CD4-positive, alpha-beta T cell treated with Interferon alpha-2 for 1 hour (primary cell): Measurements from ENCODE around the gene ARFGEF2.
"Not testable (repeated sequence)": the region's sequence is repeated elsewhere in the genome, so short reads cannot be mapped to it uniquely, and the experiment has no call there.

Experiments used
- DNase-seq, 2 donors: peaks; one replicate each; pipeline ENCODE4 v3.0.0-alpha.2; 2020 to 2022

The ARFGEF2 gene

DNA sequence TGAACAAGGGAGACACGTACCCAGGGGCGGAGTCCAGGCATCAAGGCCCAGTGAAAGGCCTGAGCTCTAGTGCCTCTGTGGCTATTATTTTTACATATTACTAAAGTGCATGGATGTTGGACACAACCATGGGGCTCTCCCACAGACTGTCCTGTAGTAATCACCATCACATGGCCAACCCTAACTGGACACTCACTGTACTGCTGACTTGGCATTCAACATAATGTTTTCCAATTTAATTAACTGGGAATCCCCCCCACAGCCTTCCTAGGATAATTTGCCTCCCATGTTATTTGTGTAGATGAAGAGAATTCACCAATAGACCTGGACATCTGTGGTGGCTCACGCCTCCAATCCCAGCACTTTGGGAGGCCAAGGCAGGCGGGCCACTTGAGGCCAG lies 34.5 kb downstream of the ARFGEF2 start:
- no peak for DNase-seq

- no peak for DNase-seq
These were observed 35.6 kb downstream of the ARFGEF2 start for GRCh38 chr20:48957053-48957481.

DNA sequence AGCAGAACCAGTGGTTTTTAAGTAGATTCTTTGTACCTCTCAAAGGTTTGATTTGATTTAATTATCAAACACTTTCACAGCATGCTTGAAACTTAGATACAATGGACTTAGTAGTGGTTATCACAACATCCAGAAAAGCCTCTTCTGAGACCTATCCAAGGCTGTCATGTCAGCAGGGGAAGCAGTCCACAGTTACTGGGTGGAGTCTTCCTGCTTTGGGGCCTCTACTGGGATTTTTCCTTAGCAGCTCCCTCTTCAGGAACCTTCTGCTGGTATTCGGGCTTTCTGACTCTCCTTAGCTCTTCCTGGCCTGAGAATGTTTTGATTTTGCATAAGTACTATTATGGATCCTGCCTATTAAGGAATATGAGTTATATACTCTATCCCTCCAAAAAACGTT lies 36.0 kb downstream of the ARFGEF2 start:
- no peak for DNase-seq

GRCh38 chr20:48958743-48959142 lies 37.2 kb downstream of the ARFGEF2 start:
- no peak for DNase-seq

GRCh38 chr20:48959899-48960550 lies 38.5 kb downstream of the ARFGEF2 start:
- no peak for DNase-seq

DNA sequence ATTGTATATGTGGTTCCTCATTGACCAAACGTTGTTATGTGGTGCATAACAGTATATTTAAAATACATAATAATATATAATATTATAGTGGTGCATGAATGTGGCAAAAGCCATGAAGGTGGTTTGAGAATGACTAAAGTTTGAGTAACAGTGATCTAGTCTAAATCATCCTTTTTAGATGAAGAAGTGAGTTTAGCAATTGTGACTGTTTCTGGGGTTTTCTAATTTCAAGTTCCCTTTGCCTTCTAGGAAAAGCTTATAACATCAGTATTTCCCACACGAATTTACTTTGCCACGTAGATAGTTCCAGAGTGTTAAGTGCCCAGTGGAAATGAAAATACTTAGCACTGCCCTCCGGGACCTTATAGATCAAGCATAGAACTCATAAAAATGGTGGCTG lies 40.9 kb downstream of the ARFGEF2 start:
- no peak for DNase-seq

DNA sequence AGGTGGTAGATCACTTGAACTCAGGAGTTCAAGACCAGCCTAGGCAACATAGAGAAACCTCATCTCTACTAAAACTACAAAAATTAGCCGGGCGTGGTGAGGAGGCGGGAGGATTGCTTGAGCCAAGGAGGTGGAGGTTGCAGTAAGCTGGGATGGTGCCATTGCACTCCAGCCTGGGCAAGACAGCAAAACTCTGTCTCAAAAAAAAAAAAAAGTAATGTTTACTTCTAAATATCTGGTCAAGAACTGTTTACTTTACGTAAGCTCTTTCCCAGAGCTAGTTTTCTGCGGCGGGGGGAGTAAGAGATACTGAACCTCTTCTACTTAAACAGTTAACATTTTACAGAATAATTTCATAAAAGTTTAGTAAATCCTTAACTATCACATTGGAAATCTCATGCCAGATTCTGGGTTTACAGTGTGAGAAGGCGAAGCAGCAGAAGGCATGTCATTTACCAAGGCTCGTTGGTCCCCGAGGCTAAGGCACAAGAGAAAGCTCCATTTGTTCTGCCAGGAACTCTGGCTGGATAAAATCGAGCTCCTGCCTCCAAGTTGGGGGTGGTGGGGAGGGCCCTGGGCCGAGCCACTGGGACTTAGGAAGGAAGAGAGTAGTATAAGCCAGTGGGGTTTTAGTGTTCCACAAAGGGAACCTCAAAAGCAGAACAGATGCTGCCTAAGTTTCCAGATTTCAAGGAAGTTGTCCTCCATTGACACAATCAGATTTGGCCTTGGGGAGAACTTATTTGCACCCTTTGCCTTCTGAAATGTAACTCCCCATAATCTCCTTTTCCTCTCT lies 41.7 kb downstream of the ARFGEF2 start:
- DNase-seq = no peak

DNA sequence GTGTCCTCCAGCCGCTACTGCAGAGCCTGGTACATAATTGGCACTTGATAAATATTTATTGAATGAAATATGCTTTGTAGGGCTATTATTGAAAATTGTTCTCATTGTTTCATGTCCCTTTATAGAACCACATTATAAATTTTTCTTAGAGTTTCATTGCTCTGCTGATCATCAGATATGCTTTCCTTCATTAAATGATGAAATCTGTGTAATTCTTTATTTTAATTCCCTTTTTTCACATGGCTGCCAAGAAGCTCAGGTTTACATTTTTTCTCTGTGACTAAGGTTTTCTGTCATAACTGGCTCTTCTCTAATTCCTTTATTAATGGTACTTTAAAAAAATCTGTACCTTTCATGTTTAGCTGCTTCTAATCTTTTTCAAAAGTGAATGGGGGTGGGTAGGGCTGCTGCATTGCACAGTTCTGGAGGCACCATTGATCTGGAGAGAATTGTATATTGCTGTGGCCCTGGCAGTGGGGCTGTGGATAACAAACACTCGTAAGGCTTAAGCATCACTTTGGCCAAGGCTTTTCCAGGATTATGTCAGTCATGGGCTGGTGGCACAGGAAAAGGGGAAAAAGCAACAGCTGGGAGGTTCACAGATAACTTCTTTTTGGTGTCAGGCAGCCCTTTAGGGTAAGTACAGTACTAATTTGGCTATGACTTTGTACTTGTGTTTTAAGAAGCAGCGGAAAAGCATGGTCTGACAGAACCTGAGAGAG lies 43.8 kb downstream of the ARFGEF2 start:
- DNase-seq = no peak

- DNase-seq = no peak
These were observed 49.3 kb downstream of the ARFGEF2 start for GRCh38 chr20:48970681-48971365.

- no peak for DNase-seq
These were observed 50.4 kb downstream of the ARFGEF2 start for GRCh38 chr20:48971956-48972355.

GRCh38 chr20:48972816-48973215 lies 51.3 kb downstream of the ARFGEF2 start:
- DNase-seq = no peak

GRCh38 chr20:48975955-48976354 lies 54.4 kb downstream of the ARFGEF2 start:
- no peak for DNase-seq

- DNase-seq = not testable (repeated sequence)
These were observed 58.5 kb downstream of the ARFGEF2 start for GRCh38 chr20:48979980-48980379.

GRCh38 chr20:48983423-48984400 lies 62.2 kb downstream of the ARFGEF2 start:
- no peak for DNase-seq

DNA sequence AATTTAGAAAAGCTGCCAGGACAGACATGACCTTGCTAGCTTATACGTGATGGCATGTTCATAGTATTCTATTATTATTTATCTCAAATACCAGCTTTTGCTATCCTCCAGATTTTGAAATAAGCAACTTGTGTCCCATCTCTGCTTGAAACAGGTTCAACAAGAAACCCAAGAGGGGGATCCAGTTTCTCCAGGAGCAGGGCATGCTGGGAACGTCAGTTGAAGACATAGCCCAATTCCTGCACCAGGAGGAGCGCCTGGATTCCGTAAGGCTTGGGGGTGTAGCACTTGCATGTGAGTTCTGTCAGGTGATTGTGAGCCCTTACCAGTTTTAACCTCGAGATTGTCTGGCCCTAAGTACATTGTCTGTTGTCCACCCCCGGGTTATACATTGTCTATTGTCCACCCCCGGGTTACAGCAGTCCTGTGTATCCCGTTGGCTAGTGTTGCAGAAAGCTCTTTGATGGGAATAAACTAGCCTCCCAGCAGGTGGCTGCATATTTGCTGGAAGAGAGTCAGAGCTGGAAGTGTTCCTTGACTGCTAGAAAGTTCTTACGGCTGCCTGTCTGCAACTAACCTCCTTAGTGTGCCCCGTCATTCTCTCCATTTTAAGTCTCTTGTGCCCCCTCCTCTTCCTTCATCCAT lies 63.2 kb downstream of the ARFGEF2 start:
- DNase-seq = no peak

- DNase-seq = no peak
These were observed 65.4 kb downstream of the ARFGEF2 start for GRCh38 chr20:48986899-48987298.

GRCh38 chr20:48990467-48990866 lies 69.0 kb downstream of the ARFGEF2 start:
- no peak for DNase-seq

DNA sequence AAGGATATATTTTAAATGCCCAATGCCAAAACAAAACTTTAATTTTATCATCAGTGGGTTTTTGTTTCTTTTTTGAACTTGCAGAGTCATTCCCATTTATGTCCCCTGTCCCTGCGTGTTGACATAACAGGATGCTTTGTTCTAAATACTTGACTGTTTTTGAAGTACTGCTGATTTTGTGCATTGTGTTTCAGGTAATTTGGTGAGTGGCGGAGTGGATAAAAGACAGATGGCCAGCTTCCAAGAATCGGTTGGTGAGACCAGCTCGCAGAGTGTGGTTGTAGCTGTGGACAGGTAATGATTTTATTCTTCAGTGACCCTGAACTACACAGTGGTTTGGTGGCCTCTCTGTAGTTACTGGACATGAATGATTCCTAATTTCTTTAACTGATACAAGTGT lies 74.1 kb downstream of the ARFGEF2 start:
- no peak for DNase-seq

GRCh38 chr20:48999890-49000870 lies 78.7 kb downstream of the ARFGEF2 start:
- no peak for DNase-seq

DNA sequence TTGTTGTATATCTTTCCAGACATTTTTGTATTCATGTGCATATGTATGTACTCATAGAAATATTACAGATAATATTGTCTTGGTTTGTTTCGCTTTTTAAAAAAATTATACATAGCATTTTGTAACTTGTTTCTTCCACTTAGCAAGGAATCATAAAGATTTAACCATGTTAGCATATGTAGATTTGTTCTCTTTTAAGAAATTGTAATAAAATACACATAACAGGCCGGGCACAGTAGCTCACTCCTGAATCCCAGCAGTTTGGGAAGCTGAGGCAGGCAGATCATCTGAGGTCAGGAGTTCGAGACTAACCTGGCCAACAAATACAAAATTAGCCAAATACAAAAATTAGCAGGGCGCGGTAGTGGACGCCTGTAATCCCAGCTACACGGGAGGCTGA lies 80.2 kb downstream of the ARFGEF2 start:
- no peak for DNase-seq
